ENCODE data around the gene ZSCAN22. TPM values are rescaled to one million over a fixed set of nuclear protein-coding genes. Genes with fewer than 3 reads are reported as not detected.

ZSCAN22 gene
- total RNA-seq, 1 experiment from 2014 or later, result 4.6 TPM

GRCh38 chr19:58330458-58330857 is 3.7 kb downstream of the ZSCAN22 start:
- DNase-seq (ENCODE audit: low read depth, low spot score), result no peak

More at GRCh38 chr19:58330458-58330857, 3.7 kb downstream of the ZSCAN22 start:
- Histone ChIP-seq H3K4me2 (ENCODE audit: low read length) (no peak overlapping the region), H3K27ac (ENCODE audit: low read depth, low read length) (no peak overlapping the region), H3K79me2 (ENCODE audit: insufficient read depth, low read length) (peaks cover 29% of the 10 kb centered on the region), H3K27me3 (ENCODE audit: insufficient read depth, low read length) (no peaks in the 10 kb centered on the region), H3K4me1 (ENCODE audit: control insufficient read depth in 1 of 2, insufficient read depth in 2 of 2, low read length in 2 of 2) (peaks cover 10 to 24% of the 10 kb centered on the region in 2 experiments), H3K9me2 (ENCODE audit: insufficient read depth) (no peaks in the 10 kb centered on the region), H3K9me3 (ENCODE audit: control insufficient read depth in 1 of 2, insufficient read depth in 1 of 2, low read depth in 1 of 2, low read length in 2 of 2) (no peaks in the 10 kb centered on the region), H3K36me3 (ENCODE audit: control insufficient read depth in 1 of 2, insufficient read depth in 2 of 2, low read length in 2 of 2) (0 out of 4 replicates have a peak, but pooled peaks cover 0 to 4% of the 10 kb centered on the region in 2 experiments), H4K20me1 (ENCODE audit: insufficient read depth) (no peaks in the 10 kb centered on the region), H2AFZ (ENCODE audit: low read depth, low read length, poor library complexity, severe bottlenecking) (no peak overlapping the region), H3K9ac (ENCODE audit: low read length) (no peak overlapping the region), H3K4me3 (replicated peaks in 1 of 2; ENCODE audit: low read depth in 1 of 2, low read length in 2 of 2) (no peak overlapping the region)
- ATAC-seq, result no peak
- CTCF ChIA-PET, result no interaction called here
- intact Hi-C loops (cut with micrococcal nuclease), result no loop called here
- RAD21 ChIA-PET (ENCODE audit: low non-redundant PET in 1 of 2, low total read pairs in 2 of 2, uncharacterized antibody in 2 of 2, unreplicated experiment in 2 of 2), result no interaction called here
- POLR2A ChIA-PET, result interaction anchor here (1.0 to 1.3 kb wide), 2 partner anchors 15 to 32 kb away, joined by 3 read pairs; partner anchors contain the start of gene ZNF497
- no TSS peak for BruUV-seq (replicated peaks)
- no peak for TF ChIP-seq JUND (IDR thresholded peaks at IDR 0.05)
- no peak for TF ChIP-seq CTCF (IDR thresholded peaks at IDR 0.05 in 2 of 3, conservative IDR thresholded peaks at IDR 0.05 in 1 of 3; ENCODE audit: borderline replicate concordance in 1 of 3, insufficient read depth in 1 of 3, low read depth in 2 of 3, low read length in 2 of 3)
- no peak for TF ChIP-seq MAX (IDR thresholded peaks at IDR 0.05)
- no peak for TF ChIP-seq SP1 (IDR thresholded peaks at IDR 0.05; ENCODE audit: low read depth)
